Cardiac muscle cell (in vitro differentiated cells and primary cell): Measurements from ENCODE around the gene NFIC. TPM values are rescaled to one million over a fixed set of nuclear protein-coding genes. Genes with fewer than 3 reads are reported as not detected.

Experiments
- DNase-seq, 2 donors: peaks; one replicate each; pipeline versions ENCODE4 v3.0.0 to v3.0.0-alpha.2; 2010 to 2017; ENCODE audit warnings: low read depth in 1 of 2, low spot score in 1 of 2
- H3K27ac ChIP-seq: fragments of 200-600 bp; sonication (generic); 2 replicates; pipeline ENCODE4 v1.5.1; 2016
- H3K27me3 ChIP-seq: fragments of 200-600 bp; sonication (generic); 2 replicates; pipeline ENCODE4 v1.6.0; 2016; ENCODE audit warnings: control low read depth
- H3K36me3 ChIP-seq: fragments of 200-600 bp; sonication (generic); 2 replicates; pipeline ENCODE4 v1.5.1; 2016; ENCODE audit warnings: control low read depth
- H3K4me1 ChIP-seq: fragments of 200-600 bp; sonication (generic); 2 replicates; pipeline ENCODE4 v1.8.1; 2017; ENCODE audit warnings: low read depth, mild to moderate bottlenecking, mixed run types
- H3K4me3 ChIP-seq: fragments of 200-600 bp; sonication (generic); 2 replicates; pipeline ENCODE4 v1.5.1; 2016; ENCODE audit warnings: mild to moderate bottlenecking
- H3K9me3 ChIP-seq: fragments of 200-600 bp; sonication (generic); 2 replicates; pipeline ENCODE4 v1.5.1; 2017; ENCODE audit warnings: low read depth, mild to moderate bottlenecking, control low read depth
- CTCF ChIP-seq: IDR thresholded peaks from 2 replicates; pipeline ENCODE4 v1.5.1; 2012; ENCODE audit warnings: low read depth, mild to moderate bottlenecking, low read length
- polyA plus RNA-seq: library from polyadenylated mRNA; unstranded; fragments of >200 nt; fragmentation: Nextera tagmentation; extraction: Ambion mirVana; gene quantifications from 2 replicates; pipeline ENCODE4 v1.2.1, GENCODE V29; 2016
- total RNA-seq: library from RNA; depleted of rRNA; stranded (reverse); fragments of >200 nt; gene quantifications from 2 replicates; pipeline ENCODE4 v1.2.3, GENCODE V29; 2016

Gene NFIC
- total and polyA plus RNA-seq, 2 experiments from 2014 or later = 32.7 to 46.1 TPM

DNA sequence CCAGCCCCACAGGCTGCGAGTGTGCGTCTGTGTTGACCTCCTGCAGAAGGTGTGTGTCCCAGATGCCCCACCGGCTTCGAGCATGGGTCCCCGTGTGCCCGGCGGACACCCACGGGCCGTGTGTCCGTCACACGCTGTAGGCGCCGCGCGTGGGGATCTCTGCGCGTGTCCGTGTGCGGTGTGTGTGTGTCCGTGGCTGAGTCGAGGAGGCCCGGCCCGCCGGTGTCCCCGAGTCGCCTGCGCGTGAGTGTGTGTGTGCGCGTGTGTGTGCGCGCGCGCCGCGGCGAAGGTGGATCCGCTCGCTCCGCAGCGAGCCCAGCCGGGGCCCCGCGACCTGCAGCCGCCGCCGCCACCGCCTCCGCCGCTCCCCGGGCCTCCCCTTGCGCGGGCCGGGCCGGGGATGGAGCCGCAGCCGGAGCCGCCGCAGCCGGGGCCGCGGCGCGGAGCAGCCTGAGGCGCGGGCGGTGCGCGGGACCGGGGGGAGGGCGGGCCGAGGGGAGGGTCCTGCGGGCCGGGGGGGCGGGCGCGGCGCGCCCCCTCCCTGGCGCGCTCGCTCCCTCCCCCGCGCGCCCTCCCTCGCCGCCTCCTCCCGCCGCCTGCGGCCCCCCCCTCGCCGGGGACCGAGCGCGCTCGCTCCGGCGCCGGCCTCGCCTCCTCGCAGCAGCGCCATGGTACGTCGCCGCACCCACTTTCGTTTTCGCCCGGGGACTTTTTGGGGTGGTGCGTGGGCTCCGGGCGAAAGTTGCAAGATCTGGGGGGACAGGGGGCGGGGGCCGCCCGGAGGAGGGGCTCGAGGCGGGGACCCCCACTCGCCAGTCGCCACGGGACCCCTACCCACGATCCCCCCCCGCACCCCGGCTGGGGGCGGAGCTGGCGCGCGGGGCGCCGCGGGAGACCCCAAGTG, 7.1 kb upstream of the NFIC start:
- Histone ChIP-seq H3K9me3 (no peaks in the 10 kb centered on the region), H3K36me3 (no peaks in the 10 kb centered on the region), H3K4me1 (no peaks in the 10 kb centered on the region), H3K27ac (no peak overlapping the region), H3K4me3 (peak overlapping the region; percentile 74), H3K27me3 (peaks cover 59% of the 10 kb centered on the region)
- TF ChIP-seq CTCF = no peak
- peak; percentile 60 to 72 for DNase-seq

DNA sequence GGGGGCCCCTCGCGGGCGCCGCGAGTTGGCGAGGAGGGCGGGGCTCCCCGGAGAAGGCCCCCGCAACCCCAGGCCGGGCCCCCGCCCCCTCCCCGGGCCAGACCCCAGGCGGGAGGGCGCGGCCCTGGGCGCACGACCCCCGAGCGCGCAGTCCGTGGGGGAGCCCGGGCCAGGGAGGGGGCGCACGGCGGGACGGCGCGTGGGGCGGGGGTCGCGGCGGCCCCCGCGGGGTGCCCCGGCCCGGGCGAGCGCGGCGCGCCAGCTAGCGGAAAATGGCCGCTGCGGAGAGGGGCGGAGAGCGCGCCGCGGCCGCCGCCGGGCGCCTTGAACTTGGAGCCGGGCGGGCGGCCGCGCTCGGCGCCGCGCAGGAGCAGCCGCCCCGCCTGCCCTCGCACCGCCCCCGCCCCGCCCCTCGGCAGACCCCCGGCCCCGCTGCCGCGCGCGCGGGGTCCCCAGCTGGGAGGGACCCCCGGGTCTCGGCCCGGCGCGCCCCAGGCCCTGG, 6.4 kb upstream of the NFIC start:
- no peak overlapping the region for H3K27ac ChIP-seq
- no peaks in the 10 kb centered on the region for H3K9me3 ChIP-seq

GRCh38 chr19:3360421-3361383, 5.7 kb upstream of the NFIC start:
- Histone ChIP-seq H3K27me3 (peaks cover 74% of the 10 kb centered on the region), H3K36me3 (no peaks in the 10 kb centered on the region), H3K4me3 (peak overlapping the region; percentile 70), H3K4me1 (no peaks in the 10 kb centered on the region), H3K9me3 (no peaks in the 10 kb centered on the region), H3K27ac (no peak overlapping the region)
- DNase-seq = peak; percentile 39 to 56
- TF ChIP-seq CTCF = peak; percentile 2

More for the DNA sequence above, 6.4 kb upstream of the NFIC start:
- H3K4me1 ChIP-seq = no peaks in the 10 kb centered on the region
- no peak for TF ChIP-seq CTCF
- H3K27me3 ChIP-seq = peaks cover 66% of the 10 kb centered on the region
- H3K36me3 ChIP-seq = no peaks in the 10 kb centered on the region
- DNase-seq = peak; percentile 47 to 77
- H3K4me3 ChIP-seq = peak overlapping the region; percentile 74

GRCh38 chr19:3361384-3362216, 4.8 kb upstream of the NFIC start:
- no peaks in the 10 kb centered on the region for H3K36me3 ChIP-seq
- no peaks in the 10 kb centered on the region for H3K9me3 ChIP-seq
- H3K4me3 ChIP-seq = peak overlapping the region; percentile 70
- TF ChIP-seq CTCF = no peak
- H3K27ac ChIP-seq = no peak overlapping the region
- no peak for DNase-seq
- H3K27me3 ChIP-seq = peaks cover 77% of the 10 kb centered on the region
- no peaks in the 10 kb centered on the region for H3K4me1 ChIP-seq
